HG03558 (cell line): ENCODE measurements around the gene LAMTOR1.
A peak's percentile ranks its signal among the peaks of the same experiment; 100 is the strongest.

Experiments
- ATAC-seq: cut with Tn5 transposase; IDR thresholded peaks from one replicate; pipeline ENCODE4 v1.9.1; 2021; ENCODE audit warnings: moderate number of reproducible peaks; ENCODE audit not compliant: unreplicated experiment; ENCODE audit errors: extremely low read depth

The LAMTOR1 gene

DNA sequence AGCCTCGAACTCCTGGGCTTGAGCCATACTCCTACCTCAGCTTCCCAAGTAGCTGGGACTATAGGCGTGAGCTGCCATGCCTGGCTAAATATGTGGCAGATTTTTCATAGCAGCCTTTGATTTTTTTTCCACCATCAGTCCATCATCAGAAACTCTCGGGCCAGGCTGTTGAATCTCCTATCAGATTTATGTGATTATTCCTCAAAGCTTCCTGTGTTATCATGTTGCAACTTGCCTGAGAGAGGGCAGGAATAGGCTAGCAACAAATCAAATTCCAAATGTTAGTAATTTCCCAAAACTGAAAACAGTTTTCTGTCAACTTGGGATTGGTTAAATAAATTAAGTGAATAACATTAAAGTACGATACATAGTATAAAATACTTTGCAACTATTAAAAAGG lies 19.0 kb downstream of the LAMTOR1 start:
- no peak for ATAC-seq

DNA sequence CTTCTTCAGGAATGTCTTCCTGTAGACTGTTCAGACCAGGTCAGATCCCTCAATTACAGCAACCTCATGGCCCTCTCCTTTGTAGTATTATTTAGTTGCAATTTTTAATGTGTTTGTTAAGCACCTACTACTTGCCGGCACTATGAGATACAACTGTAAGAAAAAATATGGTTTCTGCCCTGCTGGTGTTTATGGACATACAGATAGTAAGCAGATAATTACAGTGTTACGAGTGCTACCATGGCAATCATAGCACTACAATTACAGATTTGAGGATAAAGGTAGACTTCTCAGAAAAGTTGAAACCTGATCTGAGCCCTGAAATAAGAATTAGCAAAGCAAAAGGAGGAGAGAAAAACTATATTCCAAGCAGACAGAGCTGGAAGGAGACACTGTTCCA lies 19.7 kb downstream of the LAMTOR1 start:
- no peak for ATAC-seq

DNA sequence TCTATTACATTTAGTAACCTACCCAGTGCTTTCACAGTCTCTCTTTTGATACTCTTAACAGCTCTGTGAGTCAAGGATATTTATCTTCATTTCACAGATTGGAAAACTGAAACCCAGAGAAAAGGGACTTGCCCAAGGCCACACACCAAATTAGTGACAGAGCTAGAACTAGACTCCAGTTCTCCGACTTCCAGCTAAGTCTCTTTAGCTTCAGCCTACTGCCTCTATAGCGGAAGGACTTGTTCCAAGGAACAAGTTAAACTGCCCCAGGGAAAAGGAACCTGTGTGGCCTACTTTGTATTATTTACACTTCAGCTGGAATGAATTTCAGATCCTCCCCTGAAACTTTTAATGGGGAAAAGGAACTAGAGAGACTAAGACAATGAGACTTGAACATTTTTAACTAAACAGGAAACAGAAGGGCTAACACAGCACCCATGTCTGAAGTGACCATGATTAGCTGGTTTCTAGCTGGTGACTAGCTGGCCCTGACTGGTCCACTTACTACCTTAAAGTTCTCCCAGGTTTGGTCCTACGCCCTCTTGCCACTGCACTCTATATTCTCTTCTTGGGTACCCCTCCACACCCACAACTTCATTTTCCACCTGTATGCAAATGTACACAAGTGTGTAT lies 21.2 kb downstream of the LAMTOR1 start:
- ATAC-seq = no peak

DNA sequence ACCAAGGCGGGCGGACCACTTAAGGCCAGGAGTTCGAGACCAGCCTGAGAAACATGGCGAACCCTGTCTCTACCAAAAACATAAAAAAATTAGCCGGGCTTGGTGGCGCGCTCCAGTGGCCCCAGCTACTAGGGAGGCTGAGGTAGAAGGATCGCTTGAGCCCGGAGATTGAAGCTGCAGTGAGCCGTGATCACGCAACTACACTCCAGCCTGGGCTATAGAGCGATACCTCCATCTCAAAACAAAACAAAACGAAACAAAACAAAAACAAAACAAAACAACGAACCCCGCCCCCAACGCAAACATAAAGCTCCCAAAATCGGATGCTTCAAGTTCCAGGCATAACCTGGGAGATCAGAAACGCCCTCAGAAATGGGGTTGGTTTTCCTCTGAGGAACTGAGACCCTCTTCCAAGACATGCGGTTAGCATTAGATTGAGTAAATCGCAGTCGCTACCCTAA lies 21.9 kb downstream of the LAMTOR1 start:
- no peak for ATAC-seq

DNA sequence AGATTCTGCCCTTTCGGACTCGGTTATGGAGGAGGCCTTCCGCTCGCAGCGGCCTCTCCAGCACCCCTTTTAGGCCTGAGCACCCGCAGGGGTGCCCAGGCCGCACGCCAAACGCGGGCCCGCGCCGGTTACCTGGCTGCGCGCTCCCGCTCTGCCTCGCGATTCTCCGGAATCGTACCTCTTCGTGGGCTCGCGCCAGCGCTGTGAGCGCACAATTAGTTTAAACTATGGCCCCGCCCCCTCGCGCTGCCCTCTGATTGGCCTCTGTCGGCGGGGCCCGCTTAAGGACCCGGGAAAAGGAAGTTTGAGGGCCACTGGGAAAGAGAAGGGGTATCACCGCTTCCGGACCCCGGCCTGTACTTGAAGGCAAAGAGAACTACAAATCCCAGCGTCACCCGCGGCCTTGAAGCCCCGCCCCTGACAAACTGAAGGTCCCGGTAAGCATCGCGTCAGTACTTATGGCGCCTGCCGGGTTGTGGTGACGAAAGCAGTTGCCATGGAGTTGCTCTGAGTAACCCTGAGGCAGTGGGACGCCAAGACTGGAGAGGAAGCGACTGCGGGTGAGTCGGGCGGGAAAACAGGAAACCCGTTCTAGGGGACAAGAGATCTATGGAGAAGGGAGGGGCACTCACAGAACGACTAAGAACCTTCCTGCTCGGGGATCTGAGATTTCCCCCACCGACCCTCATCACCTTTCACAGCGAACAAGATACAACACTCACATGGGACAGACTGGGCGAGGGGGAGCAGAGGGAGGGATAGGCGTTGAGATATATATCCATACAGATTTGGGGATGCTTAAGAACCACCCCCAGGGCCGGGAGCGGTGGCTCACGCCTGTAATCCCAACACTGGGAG lies 22.5 kb downstream of the LAMTOR1 start, which contains the start of the genes LRRC51 and NUMA1:
Gene LRRC51 (plus strand): TSS at position 525 of the 858 bp plus-strand sequence. CDS start 8,234 bp downstream, outside the sequence.
Gene NUMA1 (minus strand): TSS at position 217 of the 858 bp plus-strand sequence. CDS start 44,599 bp downstream, outside the sequence.
- ATAC-seq = peak; percentile 86

DNA sequence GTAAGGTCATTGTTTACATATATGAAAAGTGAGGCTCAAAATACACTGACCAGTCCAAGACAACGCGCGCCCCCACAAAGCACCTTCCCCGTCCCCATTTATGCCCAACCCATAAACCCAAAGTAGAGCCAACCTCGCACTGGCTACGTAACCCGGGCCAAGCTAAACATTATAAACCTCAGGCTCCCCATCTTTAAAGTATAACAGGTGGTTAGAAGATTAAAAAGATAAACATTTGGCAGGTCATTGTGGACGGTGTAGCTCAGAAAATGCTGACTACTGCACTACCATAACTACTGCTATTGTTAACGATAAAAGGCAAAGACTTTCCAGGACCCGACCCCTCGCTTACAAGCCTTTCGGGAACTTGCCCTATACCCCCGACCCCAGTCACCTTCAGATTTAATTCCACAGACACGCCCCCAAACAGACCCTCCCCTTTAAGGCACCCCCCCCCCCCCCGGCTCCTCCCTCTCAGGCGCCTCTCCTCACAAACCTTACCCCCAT lies 23.2 kb downstream of the LAMTOR1 start:
- ATAC-seq = no peak

DNA sequence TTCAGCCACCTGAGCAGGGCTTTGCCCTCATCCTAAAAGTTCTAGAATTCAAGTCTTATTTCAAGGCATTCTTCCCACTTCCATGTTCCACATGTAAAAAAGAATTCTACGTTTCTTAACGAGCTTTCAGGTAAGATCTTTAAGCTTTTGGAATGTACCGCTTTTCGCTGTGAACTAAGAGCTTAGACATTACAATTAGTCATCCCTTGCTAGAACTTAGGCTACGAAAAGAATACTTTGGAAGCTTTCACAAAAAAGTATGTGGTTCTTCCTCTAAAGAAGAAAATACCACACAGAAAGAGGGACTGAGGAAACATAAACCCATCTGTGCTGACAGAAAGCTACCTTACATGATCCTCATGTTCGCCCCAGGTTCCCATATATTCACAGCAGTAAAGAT lies 24.6 kb downstream of the LAMTOR1 start:
- no peak for ATAC-seq

DNA sequence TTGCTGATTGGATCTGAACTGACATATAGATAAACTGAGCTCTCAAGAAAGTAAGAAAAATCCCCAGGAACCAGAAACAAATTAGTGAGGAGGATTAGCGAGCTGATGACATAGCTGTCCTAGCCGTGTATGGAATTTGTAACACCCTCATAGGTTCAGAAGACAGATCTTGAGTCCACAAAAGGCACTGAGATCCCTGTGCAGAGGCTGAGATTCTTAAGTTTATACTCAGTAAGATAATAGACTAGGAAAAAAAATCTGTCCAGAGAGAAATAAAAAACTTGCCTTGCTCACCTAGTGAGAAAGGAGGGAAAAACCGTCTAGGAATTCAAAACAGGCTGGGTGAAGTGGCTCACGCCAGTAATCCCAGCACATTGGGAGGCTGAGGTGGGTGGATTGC lies 27.3 kb downstream of the LAMTOR1 start:
- ATAC-seq = no peak

DNA sequence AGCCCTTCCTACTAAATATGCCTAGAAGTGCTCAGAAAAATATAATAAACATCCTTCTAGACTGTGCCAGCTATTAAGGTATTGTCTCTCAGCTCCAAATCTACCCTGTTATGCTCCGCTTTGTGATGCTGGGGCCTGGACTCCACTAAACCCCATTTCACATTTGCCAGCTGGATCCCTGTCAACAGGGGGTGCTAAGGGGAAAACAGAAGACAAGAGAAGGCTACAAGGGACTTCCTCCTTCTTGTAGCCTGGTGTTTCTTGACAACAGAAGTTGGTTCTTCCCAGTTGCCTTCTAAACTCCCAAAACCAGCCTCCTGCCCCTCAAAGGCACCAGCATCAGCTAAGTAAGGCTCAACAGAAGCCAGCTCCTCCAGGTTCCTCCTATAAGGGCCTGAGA lies 28.0 kb downstream of the LAMTOR1 start:
- ATAC-seq = no peak

DNA sequence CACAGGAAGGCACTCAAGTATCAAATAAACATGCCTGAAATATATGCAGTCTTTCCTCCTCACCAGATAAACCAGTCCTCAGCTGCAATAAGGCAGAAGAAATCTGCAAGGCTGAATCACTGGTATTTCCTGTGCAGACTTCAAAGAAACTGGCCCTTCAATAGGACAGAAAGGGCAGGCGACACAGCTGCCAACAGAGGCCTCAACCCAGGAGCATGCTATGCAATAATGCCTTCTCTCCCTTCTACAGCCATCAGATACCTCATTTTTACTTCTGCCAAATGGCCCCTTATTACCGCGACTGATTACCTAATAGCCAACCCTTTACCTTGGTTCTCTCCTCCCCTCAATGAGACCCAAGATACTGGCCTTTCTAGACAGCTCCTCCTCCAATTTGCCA lies 30.7 kb downstream of the LAMTOR1 start:
- no peak for ATAC-seq

DNA sequence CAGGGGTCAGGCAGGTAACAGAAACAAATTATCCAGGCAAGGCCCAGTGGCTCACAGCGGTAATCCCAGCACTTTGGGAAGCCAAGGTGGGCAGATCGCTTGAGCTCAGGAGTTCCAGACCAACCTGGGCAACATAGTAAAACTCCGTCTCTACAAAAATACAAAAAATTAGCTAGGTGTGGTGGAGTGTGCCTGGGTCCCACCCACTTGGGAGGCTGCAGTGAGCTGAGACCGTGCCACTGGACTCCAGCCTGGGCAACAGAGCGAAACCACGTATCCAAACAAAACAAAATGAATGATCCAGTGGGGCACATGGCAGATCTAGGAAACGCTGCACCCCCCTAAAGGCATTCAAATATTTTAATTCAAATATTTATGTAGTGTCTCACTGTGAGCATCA lies 32.6 kb downstream of the LAMTOR1 start:
- no peak for ATAC-seq

DNA sequence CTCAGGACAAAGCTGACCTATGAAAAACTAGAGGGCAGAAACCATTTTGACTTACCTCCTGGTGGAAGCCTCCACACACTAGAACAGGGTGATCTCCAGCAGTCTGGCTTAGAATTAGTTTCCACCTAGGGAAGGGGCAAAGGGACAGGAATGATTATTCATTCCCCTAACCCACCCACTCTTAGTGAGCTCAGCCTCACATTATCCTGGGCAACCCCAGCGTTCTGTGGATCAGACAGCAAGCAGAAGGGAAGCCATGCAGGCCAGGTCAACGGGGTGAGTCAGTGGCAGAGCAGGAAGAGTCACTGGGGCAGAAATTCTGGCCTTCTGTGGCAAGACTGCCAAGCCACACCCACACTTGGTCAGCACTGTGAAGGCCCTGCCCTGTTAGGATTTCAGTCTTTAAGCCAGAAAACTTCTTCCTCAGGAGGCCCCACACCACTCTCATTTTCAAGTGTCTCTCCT lies 33.3 kb downstream of the LAMTOR1 start:
- ATAC-seq = no peak

DNA sequence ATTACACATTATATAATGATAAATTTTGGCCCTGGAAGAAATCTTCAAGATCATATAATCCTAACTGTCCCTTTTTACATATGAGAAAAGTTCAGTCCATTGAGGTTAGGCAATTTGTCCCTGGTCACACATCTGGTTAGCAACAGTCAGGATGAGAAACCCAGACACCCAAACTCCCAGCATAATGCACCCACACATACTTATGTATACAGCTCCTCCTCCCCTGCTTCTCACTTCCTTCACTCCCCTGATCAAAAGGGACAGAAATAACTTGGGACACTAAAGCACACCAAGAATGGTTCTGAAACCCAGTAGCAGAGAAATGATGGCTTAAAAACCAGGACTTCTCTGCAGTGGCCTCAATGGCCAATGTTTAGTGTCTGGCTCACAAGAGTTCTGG lies 33.9 kb downstream of the LAMTOR1 start:
- no peak for ATAC-seq

DNA sequence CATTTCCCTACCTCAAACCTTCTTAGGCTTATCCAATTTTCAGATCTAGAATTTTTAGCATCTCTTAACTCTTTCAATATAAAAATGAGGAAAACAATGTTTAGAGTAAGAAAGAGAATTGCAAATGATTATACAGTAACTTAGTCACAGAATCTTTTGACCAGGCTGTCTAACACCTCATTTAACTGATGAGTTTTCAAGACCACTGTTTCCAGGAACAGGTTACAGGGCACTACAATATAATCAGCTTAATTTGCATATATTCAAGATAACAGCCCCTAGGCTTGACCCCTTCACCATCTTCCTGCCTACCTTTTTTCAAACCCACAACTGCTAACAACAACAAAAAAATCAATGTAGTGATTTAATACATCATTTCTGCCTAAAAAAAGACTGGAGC lies 35.4 kb downstream of the LAMTOR1 start:
- ATAC-seq = no peak

DNA sequence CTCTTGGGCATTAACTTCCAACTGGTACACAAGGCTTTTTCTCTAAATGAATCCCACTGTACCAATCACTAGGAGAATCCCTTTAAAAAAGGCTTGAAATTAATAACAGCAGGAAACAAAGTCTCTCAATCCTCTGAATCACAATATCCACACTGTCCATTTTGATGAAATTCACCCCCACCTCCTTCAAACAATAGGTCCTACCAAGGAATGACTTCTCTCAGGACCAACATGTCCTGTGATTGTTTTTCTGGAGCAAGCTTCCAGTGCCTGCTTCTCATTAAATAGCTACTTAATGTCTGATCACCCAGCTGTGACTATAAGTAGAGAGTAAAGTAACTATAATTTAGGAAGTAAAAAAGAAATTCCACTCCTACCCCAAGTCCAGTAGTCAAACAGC lies 35.8 kb downstream of the LAMTOR1 start:
- ATAC-seq = no peak

DNA sequence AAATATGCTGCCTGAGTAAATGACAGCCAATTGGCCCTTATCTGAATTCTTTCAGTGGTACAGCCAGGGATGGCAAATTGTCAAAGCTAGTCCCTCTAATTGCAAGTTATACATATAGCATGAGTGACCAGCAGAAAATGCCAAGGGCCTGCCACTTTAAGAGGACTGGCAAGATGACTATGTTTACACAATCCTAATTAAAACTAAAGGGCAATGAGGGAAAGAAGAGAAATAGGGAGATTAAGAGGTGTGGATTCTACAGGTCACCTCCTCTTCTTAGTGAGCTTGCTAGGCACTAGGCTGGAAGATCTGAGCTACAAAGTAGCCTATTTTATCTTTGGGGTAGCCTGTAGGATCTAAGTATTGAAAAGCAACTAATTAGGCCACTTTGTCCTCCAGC lies 36.2 kb downstream of the LAMTOR1 start:
- no peak for ATAC-seq

DNA sequence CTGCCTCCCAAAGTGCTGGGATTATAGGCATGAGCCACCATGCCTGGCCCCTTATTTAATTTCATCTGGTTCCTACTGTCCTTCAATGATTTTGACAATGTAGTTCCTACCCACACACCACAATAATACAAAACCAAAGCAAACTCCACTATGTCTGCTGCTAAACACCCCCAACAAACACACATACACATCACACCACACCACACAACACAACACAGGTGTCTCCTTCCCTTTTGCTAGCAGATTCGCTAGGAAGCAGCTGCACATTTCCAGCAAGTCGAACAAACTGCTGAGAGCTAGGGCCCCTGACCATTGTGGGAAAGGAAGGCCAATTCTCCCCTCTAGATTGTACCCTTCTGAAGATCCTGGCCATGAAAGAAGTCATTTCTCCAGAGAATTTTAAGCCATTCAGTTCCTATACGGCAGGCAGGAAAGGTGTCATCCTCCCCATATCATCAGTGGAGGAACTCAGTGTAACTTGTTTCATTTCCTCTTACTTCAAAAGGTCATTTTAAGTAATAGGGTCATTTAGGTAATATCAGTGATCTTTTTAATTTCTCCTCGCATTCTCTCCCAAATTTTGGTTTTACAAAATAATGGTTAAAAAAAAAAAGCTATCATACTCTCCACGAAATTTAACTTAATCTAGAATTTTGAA lies 41.2 kb downstream of the LAMTOR1 start:
- no peak for ATAC-seq

DNA sequence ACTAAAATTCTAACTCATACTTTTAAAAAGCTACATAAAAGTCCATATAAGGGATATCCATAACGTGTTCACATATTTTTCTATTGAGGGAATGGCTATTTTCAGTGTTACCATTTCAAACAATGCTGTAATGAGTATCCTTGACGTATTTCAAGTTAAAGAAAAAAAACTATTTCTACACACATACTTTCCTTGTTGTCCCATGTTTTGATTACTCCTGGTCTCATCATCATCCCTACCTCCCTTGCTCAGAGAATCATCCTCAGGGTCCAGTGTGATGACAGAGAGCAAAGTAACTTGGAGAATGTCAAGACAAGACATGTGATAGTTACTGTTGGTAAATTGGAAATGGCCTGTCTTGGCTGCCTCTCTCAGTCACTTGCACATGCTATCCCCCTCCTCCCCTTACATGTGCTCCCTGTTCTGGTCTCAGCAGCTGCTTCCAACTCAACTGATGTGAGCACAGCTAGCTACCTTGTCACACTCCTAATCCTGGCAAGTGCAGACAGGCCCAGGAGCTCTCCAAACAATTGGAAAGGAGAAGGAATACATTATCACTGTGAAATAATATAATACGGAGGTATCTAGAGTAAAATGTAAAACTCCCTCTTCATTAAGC lies 44.6 kb downstream of the LAMTOR1 start:
- ATAC-seq = no peak

DNA sequence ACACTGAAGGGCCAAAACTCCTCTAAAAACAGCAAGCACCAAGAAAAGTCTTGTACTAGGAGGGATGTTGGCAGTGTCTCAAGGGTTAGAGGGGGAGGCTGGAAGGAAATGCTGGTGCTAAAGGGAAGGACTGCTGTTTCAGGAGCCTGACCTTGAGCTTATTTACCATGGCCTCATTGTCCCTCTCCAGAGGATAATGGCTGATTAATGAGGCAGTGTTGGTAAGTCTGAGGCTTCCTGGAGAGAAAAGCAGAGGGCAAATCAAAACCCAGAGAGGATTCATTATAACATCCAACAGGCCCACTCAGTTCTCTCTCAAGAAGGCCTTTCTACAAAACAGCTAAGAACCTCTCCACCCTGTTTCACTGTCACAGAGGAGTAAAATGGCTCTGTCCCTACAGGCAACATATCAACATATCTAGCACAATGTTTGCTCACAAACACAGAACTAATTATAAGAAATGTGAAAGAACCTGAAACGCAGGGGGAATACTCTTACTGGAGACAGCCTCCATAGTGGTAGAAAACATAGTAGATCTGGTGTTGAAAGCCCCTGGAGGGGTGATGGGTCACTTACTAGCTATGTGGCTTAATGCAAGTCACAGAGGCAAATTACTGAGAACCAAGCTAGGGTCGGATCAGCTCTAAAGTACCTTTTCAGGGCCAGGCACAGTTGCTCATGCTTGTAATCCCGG lies 54.2 kb downstream of the LAMTOR1 start:
- no peak for ATAC-seq
